Stimulated activated CD4-positive, alpha-beta T cell treated with anti-CD3 and anti-CD28 coated beads, Interleukin-15, amount 100 ng/mL, for 24 hours (primary cell): Measurements from ENCODE around the gene MAP3K21.

Experiments
- DNase-seq: peaks from one replicate; pipeline ENCODE4 v3.0.0-alpha.2; 2020

Gene MAP3K21

GRCh38 chr1:233360525-233361102, 33.1 kb downstream of the MAP3K21 start:
- DNase-seq = no peak

DNA sequence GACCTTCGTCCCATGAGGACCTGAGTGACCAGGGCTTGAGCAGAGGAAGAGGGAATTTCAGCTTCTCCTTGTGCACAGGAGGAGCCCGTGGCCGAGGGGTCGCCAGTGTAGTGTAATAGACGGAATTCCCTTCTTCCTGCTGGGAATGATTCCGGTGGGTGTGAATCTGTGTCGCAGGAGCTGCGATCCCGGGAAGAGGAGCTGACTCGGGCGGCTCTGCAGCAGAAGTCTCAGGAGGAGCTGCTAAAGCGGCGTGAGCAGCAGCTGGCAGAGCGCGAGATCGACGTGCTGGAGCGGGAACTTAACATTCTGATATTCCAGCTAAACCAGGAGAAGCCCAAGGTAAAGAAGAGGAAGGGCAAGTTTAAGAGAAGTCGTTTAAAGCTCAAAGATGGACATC, 34.4 kb downstream of the MAP3K21 start:
- no peak for DNase-seq

DNA sequence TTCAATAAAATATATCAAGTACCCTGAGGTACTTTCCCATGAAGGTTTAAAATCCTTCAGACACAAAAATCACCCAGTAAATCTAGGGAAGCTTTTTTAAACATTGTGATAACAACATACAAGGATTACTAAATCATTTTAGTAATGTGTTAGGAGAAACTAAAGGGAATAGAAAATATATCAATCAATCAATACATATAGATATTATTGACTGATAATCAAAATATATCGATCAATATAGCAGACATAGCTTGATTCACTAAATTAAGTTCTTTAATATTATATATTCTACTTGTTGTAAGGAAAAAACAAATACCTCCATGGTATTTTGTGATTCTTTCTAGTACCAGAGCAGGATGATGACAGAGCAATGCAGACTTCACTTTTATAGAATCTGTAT, 35.2 kb downstream of the MAP3K21 start:
- DNase-seq = no peak

GRCh38 chr1:233364026-233364425, 36.5 kb downstream of the MAP3K21 start:
- DNase-seq = no peak

- no peak for DNase-seq
These were observed 37.4 kb downstream of the MAP3K21 start for GRCh38 chr1:233364695-233365539.

DNA sequence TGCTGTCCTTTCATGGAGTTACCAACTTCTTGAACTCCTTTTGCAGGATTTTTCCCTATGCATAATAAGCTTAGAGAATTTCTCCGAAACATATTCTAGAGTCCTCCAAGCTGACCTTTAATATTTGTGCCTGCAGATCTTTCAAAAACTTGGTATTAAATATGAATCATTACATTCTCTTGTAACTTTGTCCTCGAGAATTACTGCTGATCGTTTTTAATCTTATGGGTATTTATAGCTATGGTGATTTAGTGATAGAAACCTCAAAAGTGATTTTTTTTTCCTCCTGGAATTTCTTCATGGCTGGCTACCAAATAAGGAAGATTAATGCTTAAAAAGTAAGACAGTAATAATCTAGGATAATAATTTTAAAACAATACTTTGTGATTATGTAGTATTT, 39.1 kb downstream of the MAP3K21 start:
- DNase-seq = no peak

DNA sequence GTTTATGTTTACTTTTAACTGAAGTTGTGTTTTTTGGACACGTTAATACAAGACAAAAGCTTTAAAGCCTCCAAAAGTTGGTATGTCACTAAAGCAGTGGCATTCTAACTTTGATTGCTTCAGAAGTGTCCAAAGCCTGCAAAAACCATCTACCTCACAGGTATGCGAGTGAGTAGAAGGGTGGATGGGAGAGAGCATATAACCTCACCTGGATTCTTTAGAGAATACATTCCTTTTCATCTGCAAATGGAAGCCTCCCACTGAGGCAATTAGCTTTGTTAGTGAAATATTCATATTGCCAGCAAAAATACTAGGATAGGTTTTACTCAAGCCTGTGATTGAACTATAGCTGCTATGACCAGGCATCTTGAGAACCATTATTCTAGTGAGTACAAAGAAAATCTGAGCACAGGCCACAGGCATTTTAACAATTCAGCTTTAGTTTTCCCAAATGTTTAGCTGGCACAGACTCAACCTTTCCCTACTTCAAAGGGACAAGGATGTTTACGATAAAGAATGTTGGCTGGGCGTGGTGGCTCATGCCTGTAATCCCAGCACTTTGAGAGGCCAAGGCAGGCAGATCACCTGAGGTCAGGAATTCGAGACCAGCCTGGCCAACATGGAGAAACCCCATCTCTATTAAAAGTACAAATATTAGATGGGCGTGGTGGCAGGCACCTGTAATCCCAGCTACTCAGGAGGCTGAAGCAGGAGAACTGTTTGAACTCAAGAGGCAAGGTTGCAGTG, 39.7 kb downstream of the MAP3K21 start:
- no peak for DNase-seq

DNA sequence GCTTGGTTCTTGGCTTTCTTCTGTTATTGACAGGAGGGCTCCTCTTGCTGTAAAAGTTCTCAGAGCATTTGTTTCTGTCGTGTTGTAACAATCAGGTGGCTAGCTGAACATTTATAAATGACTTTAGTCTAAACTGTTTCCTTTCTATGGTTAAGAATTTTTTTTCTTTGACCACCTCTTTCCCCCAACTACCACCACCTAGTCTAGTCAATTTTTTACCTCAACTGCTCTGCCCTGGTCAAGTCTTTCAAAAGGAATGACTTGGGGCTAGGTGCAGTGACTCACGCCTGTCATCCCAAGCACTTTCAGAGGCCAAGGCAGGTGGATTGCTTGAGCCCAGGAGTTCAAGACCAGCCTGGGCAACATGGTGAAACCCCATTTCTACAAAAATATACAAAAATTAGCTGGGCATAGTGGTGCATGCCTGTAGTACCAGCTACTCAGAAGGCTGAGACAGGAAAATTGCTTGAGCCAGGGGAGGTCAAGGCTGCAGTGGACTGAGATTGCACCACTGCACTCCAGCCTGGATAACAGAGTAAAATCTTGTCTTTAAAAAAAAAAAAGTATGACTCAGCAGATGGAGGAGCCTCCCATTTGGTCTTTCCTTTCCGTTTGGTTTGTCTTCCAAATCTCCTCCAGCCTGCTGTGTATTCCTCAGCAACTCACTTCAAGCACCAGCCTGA, 40.7 kb downstream of the MAP3K21 start:
- DNase-seq = no peak

GRCh38 chr1:233368789-233369130, 41.2 kb downstream of the MAP3K21 start:
- no peak for DNase-seq

DNA sequence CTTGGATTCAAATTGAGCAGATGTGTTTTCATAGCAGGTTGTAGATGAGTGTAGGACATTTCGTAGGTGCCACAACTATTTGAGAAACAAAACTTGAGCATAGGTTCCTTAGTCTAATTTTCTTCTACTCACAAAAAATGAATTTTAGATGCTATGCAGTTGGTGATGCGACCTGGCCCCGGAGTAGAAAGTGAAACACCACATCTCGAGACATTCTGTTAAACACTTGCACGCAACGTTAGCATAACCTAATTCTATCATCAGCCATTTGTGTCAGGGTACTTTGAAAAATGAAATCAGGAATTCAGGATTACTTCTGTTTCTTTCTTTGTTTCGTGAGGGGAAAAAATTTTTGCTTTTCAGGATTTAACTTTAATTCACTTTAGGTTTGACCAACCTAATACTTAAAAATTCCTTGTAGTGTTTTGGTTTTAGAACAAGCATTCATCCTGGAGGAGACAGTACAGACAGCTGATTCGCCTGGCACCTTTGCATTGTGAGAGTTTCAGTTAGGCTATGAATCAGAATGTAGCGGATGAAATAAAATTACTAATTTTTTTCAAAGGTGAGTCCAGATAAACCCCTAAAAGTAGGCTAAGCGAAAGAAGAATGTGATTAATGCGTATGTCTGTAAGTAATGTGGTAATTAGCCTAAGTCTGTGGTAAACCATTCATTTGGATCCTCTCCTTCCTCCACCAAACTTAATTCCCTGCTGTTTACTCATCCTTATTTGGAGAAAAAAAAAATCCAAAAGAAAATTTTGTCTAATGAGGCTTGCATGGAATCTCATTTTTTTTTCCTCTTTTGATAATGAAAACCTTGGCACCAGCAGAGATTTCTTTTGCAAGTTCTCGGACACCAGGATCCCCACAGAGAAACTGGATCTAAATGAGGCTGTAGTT, 44.9 kb downstream of the MAP3K21 start:
- no peak for DNase-seq

DNA sequence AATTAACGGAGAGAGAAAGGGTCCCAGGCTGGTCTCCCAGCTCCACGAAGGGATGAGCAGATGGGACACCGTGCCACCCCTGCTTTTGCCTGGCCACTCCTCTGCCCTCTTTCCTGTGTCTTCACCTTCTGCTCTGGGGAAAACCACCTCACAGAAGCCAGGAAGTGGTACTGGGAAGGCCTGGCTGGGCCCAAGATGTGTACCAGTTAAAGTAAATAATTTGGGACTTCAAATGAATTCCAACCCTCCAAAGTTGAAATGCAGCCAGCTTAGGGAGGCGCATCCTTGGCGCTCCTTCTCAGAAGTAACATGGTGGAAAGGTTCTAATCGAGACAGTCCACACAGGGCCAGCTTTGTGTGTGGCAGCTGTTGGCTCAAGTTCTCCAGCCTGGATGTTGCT, 45.7 kb downstream of the MAP3K21 start:
- no peak for DNase-seq

GRCh38 chr1:233375653-233376052, 48.1 kb downstream of the MAP3K21 start:
- no peak for DNase-seq

DNA sequence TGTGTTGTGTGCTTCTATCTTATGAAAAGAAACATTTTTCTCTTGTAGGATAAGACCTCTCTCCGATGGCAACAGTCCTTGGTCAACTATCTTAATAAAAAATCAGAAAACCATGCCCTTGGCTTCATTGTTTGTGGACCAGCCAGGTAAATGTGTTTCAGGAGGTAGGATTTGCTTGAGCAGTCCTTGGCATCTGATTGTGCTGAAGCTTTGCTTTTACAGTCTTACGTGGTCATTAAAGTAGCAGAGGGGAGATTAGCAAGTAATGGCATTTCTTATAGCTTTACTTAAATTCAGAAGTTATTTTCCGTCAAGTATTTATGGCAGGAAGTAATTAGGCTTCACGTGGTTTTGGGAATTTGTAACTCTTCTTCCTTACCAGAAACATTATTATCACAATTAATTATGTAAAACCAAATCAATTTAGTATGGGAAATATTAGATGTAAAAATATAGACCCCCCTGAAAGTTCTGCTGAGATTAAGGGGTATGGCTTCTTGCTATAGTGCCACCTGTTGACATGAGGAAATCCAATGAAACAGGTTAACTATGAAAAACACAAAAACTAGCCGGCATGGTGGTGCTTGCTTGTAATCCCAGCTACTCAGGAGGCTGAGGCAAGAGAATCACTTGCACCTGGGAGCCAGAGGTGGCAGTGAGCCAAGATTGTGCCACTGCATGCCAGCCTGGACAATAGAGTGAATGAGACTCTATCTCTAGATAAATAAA, 49.0 kb downstream of the MAP3K21 start:
- no peak for DNase-seq

DNA sequence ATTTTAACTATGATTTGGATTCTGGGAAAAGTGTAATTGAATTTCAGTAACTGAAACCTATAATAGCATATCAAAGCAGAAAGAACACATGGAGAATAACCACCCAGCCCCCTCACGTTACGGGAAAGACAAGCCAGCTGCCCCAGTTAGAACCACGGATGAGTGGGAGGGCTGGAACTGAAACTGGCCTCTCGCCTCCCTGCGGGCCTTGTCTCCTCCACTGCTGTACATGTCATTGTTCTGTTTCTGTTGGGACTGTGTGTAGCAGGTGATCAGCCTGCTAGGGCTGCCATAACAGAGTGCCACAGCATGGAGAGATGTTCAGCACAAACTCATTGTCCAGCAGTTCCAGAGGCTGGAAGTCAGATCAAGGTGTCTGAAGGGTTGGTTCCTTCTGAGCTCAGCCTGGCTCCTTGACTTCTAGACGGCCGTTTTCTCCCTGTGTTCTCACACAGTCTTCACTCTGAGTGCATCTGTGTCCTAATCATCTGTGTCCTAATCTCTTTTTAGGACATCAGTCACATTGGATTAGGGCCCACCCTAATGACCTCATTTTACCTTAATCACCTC, 52.4 kb downstream of the MAP3K21 start:
- no peak for DNase-seq

DNA sequence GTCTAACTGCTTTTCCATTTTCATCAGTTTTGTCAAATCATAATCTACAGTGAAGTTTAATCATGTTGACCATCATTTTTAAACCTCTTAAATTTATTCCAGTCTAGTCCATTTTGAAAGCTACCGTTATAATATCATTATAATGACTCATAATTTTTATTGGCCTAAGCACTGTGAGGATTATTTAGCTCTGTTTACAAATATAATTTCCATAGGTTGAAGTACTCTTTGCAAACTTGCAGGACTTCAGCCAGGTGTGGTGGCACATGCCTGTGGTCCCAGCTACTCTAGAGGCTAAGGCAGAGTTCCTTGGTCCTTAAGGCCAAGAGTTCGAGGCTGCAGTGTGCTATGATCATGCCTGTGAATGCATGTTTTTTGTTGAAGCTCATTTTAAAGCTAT, 54.3 kb downstream of the MAP3K21 start:
- DNase-seq = no peak

- DNase-seq = no peak
These were observed 56.5 kb downstream of the MAP3K21 start for GRCh38 chr1:233383984-233384383.

GRCh38 chr1:233386336-233386735, 58.8 kb downstream of the MAP3K21 start:
- no peak for DNase-seq

DNA sequence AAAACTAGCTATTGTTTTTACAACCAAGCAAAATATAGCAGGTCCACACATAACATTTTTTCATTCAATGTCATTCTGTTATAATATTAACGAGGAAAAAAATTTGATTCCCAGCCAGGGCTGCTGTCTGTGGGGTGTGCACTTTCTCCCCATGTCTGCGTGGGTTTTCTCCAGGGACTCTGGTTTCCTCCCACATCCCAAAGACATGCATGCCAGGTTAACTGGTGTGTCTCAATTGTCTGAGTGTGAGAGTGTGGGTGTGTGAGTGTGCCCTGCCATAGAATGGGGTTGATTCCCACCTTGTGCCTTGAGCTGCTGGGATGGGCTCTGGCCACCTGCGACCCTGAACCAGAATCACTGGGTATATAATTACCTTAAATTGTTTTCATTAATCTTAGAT, 60.1 kb downstream of the MAP3K21 start:
- no peak for DNase-seq

DNA sequence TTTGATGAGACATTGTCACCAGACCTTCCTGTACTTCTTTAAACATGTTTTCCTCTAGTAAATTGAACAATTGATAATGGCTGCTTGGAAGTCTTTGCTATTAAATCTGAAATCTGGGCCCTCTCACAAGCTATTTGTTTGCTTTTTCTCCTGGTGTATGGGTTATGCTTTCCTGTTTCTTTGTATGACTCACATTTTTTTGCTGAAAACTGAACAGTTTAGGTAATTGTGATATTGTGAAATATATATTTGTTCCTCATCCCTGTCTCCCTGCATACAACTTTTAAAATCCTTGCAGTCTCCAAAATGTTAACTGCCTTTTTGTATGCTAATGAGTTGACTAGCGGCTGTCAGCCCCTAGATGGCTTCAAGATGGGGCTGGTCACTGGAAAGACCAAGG, 61.6 kb downstream of the MAP3K21 start:
- no peak for DNase-seq

DNA sequence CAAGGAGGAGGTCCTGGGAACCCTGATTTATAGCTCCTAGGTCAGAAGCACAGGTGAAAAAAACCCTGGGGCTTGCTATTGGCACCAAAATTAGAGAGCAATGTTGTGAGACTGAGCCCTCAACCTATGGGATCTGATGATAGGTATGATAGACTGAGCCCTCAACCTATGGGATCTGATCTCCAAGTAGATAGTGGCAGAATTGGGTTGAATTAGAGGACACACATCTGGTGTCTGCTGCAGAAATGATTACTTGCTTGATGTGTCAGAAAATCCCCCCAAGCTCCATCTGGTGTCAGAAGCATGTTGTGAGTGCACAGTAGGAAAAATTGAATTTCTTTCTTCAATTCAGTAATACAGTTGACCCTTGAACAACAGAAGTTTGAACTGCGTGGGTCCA, 62.4 kb downstream of the MAP3K21 start:
- no peak for DNase-seq
